ENCODE measurements around the gene SFXN1. TPM values are rescaled to one million over a fixed set of nuclear protein-coding genes. Genes with fewer than 3 reads are reported as not detected.
A peak's percentile ranks its signal among the peaks of the same experiment; 100 is the strongest.
"Not testable (repeated sequence)": the region's sequence is repeated elsewhere in the genome, so short reads cannot be mapped to it uniquely, and the experiment has no call there.

SFXN1 gene
- total and polyA plus RNA-seq, 7 donors = 18.1 to 68.0 (median 22.8) TPM

- no peak overlapping the region for H3K27ac ChIP-seq
- H3K36me3 ChIP-seq = peaks cover 10 to 60% (median 13%) of the 10 kb centered on the region in 4 donors
- WGBS, 2 donors = 95 to 97% methylated on average over 6 of the region's 6 CpGs
- H3K4me3 ChIP-seq = no peak overlapping the region
- H3K27me3 ChIP-seq = no peaks in the 10 kb centered on the region
- intact Hi-C loops (cut with DNase I) = no loop called here
- TF ChIP-seq POLR2AphosphoS5 (IDR thresholded peaks at IDR 0.05) (no peak), CTCF (IDR thresholded peaks at IDR 0.05) (no peak), EP300 (IDR thresholded peaks at IDR 0.05) (no peak), POLR2A (IDR thresholded peaks at IDR 0.05) (no peak)
- no peak for DNase-seq
- no peaks in the 10 kb centered on the region for H3K4me1 ChIP-seq
- no peaks in the 10 kb centered on the region for H3K9me3 ChIP-seq
Observed at GRCh38 chr5:175526691-175527090, 48.3 kb downstream of the SFXN1 start.

GRCh38 chr5:175531361-175531760 is 53.0 kb downstream of the SFXN1 start:
- intact Hi-C loops (cut with DNase I) = no loop called here
- no peak for DNase-seq
- no peak for TF ChIP-seq POLR2AphosphoS5 (IDR thresholded peaks at IDR 0.05)
- Histone ChIP-seq H3K27me3 (peaks cover 0 to 2% (median 0%) of the 10 kb centered on the region in 3 donors), H3K36me3 (peaks cover 5 to 29% (median 10%) of the 10 kb centered on the region in 4 donors), H3K4me1 (peaks cover 0 to 10% (median 6%) of the 10 kb centered on the region in 4 donors), H3K9me3 (no peaks in the 10 kb centered on the region), H3K4me3 (no peak overlapping the region), H3K27ac (no peak overlapping the region)
- 46 to 73% methylated on average over 2 of the region's 2 CpGs for WGBS, 2 donors

GRCh38 chr5:175534070-175534932 is 55.9 kb downstream of the SFXN1 start:
- Histone ChIP-seq H3K9me3 (no peaks in the 10 kb centered on the region), H3K27ac (no peak overlapping the region), H3K4me3 (no peak overlapping the region), H3K27me3 (peaks cover 0 to 3% (median 0%) of the 10 kb centered on the region in 3 donors), H3K4me1 (peaks cover 0 to 10% (median 6%) of the 10 kb centered on the region in 4 donors), H3K36me3 (no peaks in the 10 kb centered on the region)
- DNase-seq = peak; percentile 76
- WGBS, 2 donors = 5 to 6% methylated on average over 32 of the region's 32 CpGs
- TF ChIP-seq CTCF (IDR thresholded peaks at IDR 0.05) = peak; percentile 49 to 89 (median 78)
- no peak for TF ChIP-seq POLR2AphosphoS5 (IDR thresholded peaks at IDR 0.05)
- intact Hi-C loops (cut with DNase I) = no loop called here

- H3K4me3 ChIP-seq; DNase-seq; H3K27me3 ChIP-seq; H3K36me3 ChIP-seq; H3K27ac ChIP-seq; H3K9me3 ChIP-seq; intact Hi-C loops (cut with DNase I): not testable (repeated sequence)
- peaks cover 0 to 10% (median 6%) of the 10 kb centered on the region in 4 donors for H3K4me1 ChIP-seq
- 70 to 80% methylated on average over 3 of the region's 3 CpGs for WGBS, 2 donors
Observed at GRCh38 chr5:175535331-175535730, 57.0 kb downstream of the SFXN1 start.

- TF ChIP-seq POLR2AphosphoS5 (IDR thresholded peaks at IDR 0.05) = no peak
- no peak for TF ChIP-seq POLR2A (IDR thresholded peaks at IDR 0.05)
- TF ChIP-seq CTCF (IDR thresholded peaks at IDR 0.05) = no peak
- no peak for TF ChIP-seq EP300 (IDR thresholded peaks at IDR 0.05)
- H3K4me3 ChIP-seq = no peak overlapping the region
- no peak for DNase-seq
- H3K9me3 ChIP-seq = no peaks in the 10 kb centered on the region
- 64 to 72% methylated on average over 3 of the region's 3 CpGs for WGBS, 2 donors
- H3K27me3 ChIP-seq = peaks cover 0 to 3% (median 0%) of the 10 kb centered on the region in 3 donors
- H3K27ac ChIP-seq = no peak overlapping the region
- peaks cover 0 to 10% (median 6%) of the 10 kb centered on the region in 4 donors for H3K4me1 ChIP-seq
- intact Hi-C loops (cut with DNase I) = no loop called here
- no peaks in the 10 kb centered on the region for H3K36me3 ChIP-seq
Observed at GRCh38 chr5:175535796-175536195, 57.4 kb downstream of the SFXN1 start.
